ENCODE data around the gene CTBP2. TPM values are rescaled to one million over a fixed set of nuclear protein-coding genes. Genes with fewer than 3 reads are reported as not detected.

CTBP2 gene
- total RNA-seq, 3 donors from 2014 or later (not counting 1 experiment from before 2014, with no cell fraction given): 120 to 179 (median 124) TPM

DNA sequence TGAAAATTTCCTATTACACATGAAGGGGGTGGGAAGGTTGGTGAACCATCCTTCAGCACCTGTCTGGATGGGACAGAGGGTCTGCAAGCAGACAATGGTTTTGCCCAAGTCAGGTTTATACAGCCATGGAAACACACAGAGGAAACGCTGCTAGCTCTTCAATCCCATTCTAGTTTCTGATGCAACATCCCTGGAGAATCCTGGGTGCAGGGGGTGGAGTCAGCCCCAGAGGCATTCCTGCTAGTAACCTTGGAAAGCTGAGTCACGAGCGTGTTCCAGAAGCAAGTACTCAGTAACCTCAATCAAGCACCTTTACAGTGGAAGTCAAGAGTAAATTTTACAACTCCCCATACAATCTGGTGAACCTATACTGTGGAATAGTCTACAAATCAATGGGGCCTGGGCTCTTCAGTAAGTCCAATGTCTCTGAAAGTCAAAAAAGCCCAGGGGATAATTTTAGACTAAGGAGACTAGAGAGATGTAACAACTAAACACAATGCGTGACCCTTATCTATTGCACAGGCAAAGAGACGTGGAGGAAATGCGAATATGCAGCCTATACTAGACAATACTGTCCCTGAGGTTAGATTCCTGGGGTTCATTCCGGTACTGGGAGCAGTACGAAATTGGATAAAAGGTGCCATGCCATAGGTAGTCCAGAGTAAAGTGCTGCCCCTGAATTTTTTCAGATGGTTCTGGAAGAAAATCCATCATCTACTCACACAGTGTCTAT, 123.1 kb downstream of the CTBP2 start:
- DNase-seq (no peak), ATAC-seq (peak in 1 of 3 donors; percentile 17)
- no peaks in the 10 kb centered on the region for H3K27me3 Mint-ChIP-seq (ENCODE audit: low read depth in 2 of 2)
- H3K36me3 Mint-ChIP-seq: no peaks in the 10 kb centered on the region
- no peaks in the 10 kb centered on the region for H3K9me3 Mint-ChIP-seq
- peaks cover 22% of the 10 kb centered on the region for H3K4me1 ChIP-seq (ENCODE audit: control insufficient read depth, insufficient read depth, low read length)
- H3K27ac ChIP-seq (ENCODE audit: low read length): no peak overlapping the region
- TF ChIP-seq, protein P1, sequence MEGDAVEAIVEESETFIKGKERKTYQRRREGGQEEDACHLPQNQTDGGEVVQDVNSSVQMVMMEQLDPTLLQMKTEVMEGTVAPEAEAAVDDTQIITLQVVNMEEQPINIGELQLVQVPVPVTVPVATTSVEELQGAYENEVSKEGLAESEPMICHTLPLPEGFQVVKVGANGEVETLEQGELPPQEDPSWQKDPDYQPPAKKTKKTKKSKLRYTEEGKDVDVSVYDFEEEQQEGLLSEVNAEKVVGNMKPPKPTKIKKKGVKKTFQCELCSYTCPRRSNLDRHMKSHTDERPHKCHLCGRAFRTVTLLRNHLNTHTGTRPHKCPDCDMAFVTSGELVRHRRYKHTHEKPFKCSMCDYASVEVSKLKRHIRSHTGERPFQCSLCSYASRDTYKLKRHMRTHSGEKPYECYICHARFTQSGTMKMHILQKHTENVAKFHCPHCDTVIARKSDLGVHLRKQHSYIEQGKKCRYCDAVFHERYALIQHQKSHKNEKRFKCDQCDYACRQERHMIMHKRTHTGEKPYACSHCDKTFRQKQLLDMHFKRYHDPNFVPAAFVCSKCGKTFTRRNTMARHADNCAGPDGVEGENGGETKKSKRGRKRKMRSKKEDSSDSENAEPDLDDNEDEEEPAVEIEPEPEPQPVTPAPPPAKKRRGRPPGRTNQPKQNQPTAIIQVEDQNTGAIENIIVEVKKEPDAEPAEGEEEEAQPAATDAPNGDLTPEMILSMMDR (IDR thresholded peaks at IDR 0.05): no peak
- H3K4me3 Mint-ChIP-seq: no peak overlapping the region
- H3K27me3 ChIP-seq (ENCODE audit: control insufficient read depth, insufficient read depth, low read length): no peaks in the 10 kb centered on the region
- H3K27ac Mint-ChIP-seq: peak overlapping the region; percentile 78 to 82
- H3K36me3 ChIP-seq (ENCODE audit: control insufficient read depth, insufficient read depth, low read length): peaks cover 6% of the 10 kb centered on the region
- no peak overlapping the region for H3K4me3 ChIP-seq (ENCODE audit: low read length)
- H3K9me3 ChIP-seq (ENCODE audit: control insufficient read depth, insufficient read depth, low read length): no peaks in the 10 kb centered on the region
- WGBS (ENCODE audit: insufficient coverage): 94% methylated on average over 8 of the region's 8 CpGs
- intact Hi-C loops (cut with micrococcal nuclease): no loop called here
- peaks cover 87 to 92% of the 10 kb centered on the region in 2 donors for H3K4me1 Mint-ChIP-seq

DNA sequence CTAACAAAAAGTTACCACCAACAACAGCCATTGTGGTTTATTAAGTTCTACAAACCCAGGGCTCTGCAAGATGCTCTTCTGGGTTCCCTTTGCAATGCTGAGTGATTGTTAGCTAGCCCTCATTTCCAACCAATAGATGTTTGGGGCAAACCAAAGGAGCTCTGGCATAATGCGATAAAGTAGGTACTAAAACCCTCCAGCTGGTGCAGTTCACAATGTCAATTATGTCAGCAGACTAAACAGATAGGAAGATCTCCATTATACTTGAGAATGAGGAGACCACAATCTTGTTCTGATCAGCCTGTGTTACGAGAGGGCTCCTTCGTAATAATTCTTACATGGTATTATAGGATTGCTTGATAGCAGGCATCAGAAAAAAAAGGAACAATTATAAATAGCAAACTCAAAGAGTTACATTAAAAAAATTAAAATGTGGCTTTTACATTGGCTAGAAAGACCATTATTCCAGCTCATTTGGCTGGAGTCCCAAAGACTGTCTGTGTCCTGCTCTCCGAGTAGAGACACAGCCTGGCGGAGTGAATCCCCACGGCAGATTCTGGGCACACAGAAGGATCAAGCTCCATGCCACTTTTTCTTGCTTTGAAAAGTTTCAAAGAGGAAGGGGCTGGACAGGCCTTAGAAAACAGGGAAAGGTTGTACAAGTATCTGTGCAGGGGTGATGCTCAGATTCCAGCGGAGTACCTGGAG, 124.6 kb downstream of the CTBP2 start:
- no peaks in the 10 kb centered on the region for H3K9me3 ChIP-seq (ENCODE audit: control insufficient read depth, insufficient read depth, low read length)
- no peak overlapping the region for H3K4me3 ChIP-seq (ENCODE audit: low read length)
- no peak for DNase-seq
- H3K36me3 ChIP-seq (ENCODE audit: control insufficient read depth, insufficient read depth, low read length): peaks cover 6% of the 10 kb centered on the region
- Mint-ChIP-seq H3K4me3 (peak overlapping the region; percentile 28), H3K9me3 (no peaks in the 10 kb centered on the region), H3K36me3 (no peaks in the 10 kb centered on the region), H3K4me1 (peaks cover 89 to 96% of the 10 kb centered on the region in 2 donors), H3K27me3 (ENCODE audit: low read depth in 2 of 2) (no peaks in the 10 kb centered on the region), H3K27ac (peak overlapping the region; percentile 78 to 82)
- H3K27ac ChIP-seq (ENCODE audit: low read length): no peak overlapping the region
- H3K27me3 ChIP-seq (ENCODE audit: control insufficient read depth, insufficient read depth, low read length): no peaks in the 10 kb centered on the region
- no peak for ATAC-seq
- peaks cover 21% of the 10 kb centered on the region for H3K4me1 ChIP-seq (ENCODE audit: control insufficient read depth, insufficient read depth, low read length)
- intact Hi-C loops (cut with micrococcal nuclease): no loop called here
- 92% methylated on average over 7 of the region's 7 CpGs for WGBS (ENCODE audit: insufficient coverage)
- TF ChIP-seq, protein P1 (IDR thresholded peaks at IDR 0.05): no peak

DNA sequence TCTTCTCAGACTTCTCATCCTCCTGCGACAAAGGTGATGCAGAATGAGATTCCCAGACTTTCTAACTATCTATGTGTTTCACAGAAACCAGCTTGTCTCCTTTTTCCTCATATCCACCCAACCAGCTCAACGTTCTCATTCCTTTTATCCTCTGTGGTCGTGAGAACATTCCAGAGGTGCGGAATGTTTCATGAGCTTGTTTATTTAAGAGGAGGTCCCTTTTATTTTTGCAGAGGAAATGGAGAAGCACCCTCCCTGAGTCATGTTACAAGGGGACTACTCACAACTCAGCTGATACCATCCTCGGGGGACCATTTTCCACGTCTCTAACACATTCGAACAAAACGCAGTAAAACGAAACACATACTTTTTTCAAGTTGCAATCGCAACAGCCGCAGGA, 125.2 kb downstream of the CTBP2 start:
- no peaks in the 10 kb centered on the region for H3K9me3 Mint-ChIP-seq
- intact Hi-C loops (cut with micrococcal nuclease): no loop called here
- Histone ChIP-seq H3K27ac (ENCODE audit: low read length) (no peak overlapping the region), H3K9me3 (ENCODE audit: control insufficient read depth, insufficient read depth, low read length) (no peaks in the 10 kb centered on the region), H3K4me3 (ENCODE audit: low read length) (no peak overlapping the region), H3K27me3 (ENCODE audit: control insufficient read depth, insufficient read depth, low read length) (no peaks in the 10 kb centered on the region), H3K36me3 (ENCODE audit: control insufficient read depth, insufficient read depth, low read length) (peaks cover 6% of the 10 kb centered on the region), H3K4me1 (ENCODE audit: control insufficient read depth, insufficient read depth, low read length) (peaks cover 21% of the 10 kb centered on the region)
- no peak for DNase-seq
- TF ChIP-seq, protein P1 (IDR thresholded peaks at IDR 0.05): no peak
- H3K36me3 Mint-ChIP-seq: no peaks in the 10 kb centered on the region
- H3K4me3 Mint-ChIP-seq: no peak overlapping the region
- peak overlapping the region; percentile 78 to 82 for H3K27ac Mint-ChIP-seq
- no peaks in the 10 kb centered on the region for H3K27me3 Mint-ChIP-seq (ENCODE audit: low read depth in 2 of 2)
- 87% methylated on average over 11 of the region's 11 CpGs for WGBS (ENCODE audit: insufficient coverage)
- ATAC-seq: no peak
- peaks cover 86 to 95% of the 10 kb centered on the region in 2 donors for H3K4me1 Mint-ChIP-seq

All from natural killer cell (primary cell).